ENCODE data around the gene XPR1.
"Not testable (repeated sequence)": the region's sequence is repeated elsewhere in the genome, so short reads cannot be mapped to it uniquely, and the experiment has no call there.

Gene XPR1

DNA sequence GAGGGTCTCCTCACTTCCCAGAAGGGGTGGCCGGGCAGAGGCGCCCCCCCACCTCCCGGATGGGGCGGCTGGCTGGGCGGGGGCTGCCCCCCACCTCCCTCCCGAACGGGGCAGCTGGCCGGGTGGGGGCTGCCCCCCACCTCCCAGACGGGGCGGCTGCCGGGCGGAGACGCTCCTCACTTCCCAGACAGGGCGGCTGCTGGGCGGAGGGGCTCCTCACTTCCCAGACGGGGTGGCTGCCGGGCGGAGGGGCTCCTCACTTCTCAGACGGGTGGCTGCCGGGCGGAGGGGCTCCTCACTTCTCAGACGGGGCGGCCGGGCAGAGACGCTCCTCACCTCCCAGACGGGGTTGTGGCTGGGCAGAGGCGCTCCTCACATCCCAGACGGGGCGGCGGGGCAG, 78.9 kb downstream of the XPR1 start:
- H3K27me3 Mint-ChIP-seq, H3K4me1 Mint-ChIP-seq, H3K4me3 Mint-ChIP-seq, DNase-seq, H3K27ac Mint-ChIP-seq, ATAC-seq: not testable (repeated sequence)
- H3K9me3 Mint-ChIP-seq, result peaks cover 16 to 24% of the 10 kb centered on the region in 2 donors

DNA sequence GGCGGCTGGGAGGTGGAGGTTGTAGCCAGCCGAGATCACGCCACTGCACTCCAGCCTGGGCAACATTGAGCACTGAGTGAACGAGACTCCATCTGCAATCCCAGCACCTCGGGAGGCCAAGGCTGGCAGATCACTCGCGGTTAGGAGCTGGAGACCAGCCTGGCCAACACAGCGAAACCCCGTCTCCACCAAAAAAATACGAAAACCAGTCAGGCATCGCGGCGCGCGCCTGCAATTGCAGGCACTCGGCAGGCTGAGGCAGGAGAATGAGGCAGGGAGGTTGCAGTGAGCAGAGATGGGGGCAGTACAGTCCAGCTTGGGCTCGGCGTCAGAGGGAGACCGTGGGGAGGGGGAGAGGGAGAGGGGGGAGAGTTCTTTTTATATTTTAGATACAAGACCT, 79.4 kb downstream of the XPR1 start:
- ATAC-seq, H3K27me3 Mint-ChIP-seq, DNase-seq, H3K27ac Mint-ChIP-seq, H3K4me3 Mint-ChIP-seq, H3K4me1 Mint-ChIP-seq: not testable (repeated sequence)
- H3K9me3 Mint-ChIP-seq, result peaks cover 16 to 25% of the 10 kb centered on the region in 2 donors

DNA sequence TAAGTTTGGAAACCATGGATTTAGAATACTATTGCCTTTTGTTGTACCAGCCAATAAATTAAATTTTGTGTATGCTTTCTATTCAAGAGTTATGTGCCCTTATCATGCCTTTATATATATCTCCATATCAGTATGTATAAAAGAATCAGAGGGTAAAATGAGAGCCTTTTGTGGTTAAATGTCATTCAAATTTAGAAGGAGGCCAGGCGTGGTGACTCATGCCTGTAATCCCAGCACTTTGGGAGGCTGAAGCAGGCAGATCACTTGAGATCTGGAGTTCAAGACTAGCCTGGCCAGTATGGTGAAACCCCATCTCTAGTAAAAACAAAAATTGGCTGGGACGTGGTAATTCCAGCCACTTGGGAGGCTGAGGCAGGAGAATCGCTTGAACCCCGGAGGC, 88.9 kb downstream of the XPR1 start:
- ATAC-seq, result no peak
- Mint-ChIP-seq H3K4me1 (no peaks in the 10 kb centered on the region), H3K4me3 (no peak overlapping the region), H3K27me3 (no peaks in the 10 kb centered on the region), H3K9me3 (peaks cover 0 to 6% of the 10 kb centered on the region in 2 donors), H3K27ac (no peak overlapping the region)
- DNase-seq, result no peak

DNA sequence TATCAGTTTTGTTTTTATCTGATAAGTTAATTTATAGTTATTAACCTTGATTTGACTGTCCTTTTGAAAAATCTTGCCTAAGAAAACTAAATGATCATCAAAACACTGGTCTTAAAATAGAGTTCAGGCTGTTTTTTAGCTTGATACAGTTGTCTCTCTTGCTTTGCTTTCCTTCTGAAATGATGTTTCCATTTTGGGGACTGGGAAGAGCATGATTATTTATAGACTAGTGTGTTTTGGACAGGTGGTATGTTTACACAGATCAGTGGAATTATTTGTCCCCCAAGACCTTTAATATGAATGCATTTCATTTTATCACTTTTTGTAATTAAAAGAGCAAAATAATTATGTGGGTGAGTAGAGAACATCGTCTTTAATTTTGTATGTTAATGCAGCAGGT, 90.8 kb downstream of the XPR1 start:
- Mint-ChIP-seq H3K27ac (no peak overlapping the region), H3K27me3 (no peaks in the 10 kb centered on the region), H3K4me1 (no peaks in the 10 kb centered on the region), H3K4me3 (no peak overlapping the region), H3K9me3 (peaks cover under 1 to 4% of the 10 kb centered on the region in 2 donors)
- ATAC-seq (no peak), DNase-seq (no peak)

DNA sequence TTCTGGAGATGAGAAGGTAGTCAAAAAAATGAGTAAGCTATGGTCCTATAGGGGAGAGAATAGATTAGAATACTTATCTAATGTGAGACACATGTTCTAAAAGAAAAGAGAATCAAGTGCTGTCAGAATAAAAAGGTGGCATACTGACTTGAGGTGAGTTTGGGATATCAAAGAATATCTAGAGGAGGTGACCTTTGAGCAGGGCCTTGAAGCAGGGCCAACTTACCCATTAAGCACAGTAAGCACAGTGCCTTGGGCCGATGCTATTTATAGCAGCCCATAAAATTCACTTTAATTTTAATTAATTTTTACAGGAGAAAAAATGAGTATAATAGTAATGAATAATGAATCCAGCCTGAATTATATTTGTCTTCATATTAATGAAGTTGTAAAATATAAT, 92.2 kb downstream of the XPR1 start:
- ATAC-seq (no peak), DNase-seq (no peak)
- H3K27ac Mint-ChIP-seq, result no peak overlapping the region
- H3K27me3 Mint-ChIP-seq, result no peaks in the 10 kb centered on the region
- H3K4me3 Mint-ChIP-seq, result no peak overlapping the region
- H3K4me1 Mint-ChIP-seq, result no peaks in the 10 kb centered on the region
- peaks cover 9 to 10% of the 10 kb centered on the region in 2 donors for H3K9me3 Mint-ChIP-seq

DNA sequence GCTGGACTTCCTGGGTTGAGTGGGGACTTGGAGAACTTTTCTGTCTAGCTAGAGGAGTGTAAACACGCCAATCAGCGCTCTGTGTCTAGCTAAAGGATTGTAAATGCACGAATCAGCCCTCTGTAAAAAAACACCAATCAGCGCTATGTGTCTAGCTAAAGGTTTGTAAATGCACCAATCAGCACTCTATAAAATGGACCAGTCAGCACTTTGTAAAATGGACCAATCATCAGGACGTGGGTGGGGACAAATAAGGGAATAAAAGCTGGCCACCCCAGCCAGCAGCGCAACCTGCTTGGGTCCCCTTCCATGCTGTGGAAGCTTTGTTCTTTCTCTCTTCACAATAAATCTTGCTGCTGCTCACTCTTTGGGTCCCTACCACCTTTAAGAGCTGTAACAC, 94.2 kb downstream of the XPR1 start:
- not testable (repeated sequence) for H3K27me3 Mint-ChIP-seq, ATAC-seq, H3K4me3 Mint-ChIP-seq, H3K27ac Mint-ChIP-seq, H3K4me1 Mint-ChIP-seq, DNase-seq
- peaks cover 21 to 25% of the 10 kb centered on the region in 2 donors for H3K9me3 Mint-ChIP-seq

DNA sequence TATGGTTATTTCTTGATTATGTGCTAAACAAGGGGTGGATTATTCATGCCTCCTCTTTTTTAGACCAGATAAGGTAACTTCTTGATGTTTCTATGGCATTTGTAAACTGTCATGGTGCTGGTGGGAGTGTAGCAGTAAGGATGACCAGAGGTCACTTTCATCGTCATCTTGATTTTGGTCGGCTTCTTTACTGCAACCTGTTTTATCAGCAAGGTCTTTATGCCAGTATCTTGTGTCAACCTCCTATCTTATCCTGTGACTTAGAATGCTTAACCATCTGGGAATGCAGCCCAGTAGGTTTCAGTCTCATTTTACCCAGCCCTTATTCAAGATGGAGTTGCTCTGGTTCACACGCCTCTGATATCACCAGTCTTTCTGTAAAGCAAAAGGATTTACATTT, 95.9 kb downstream of the XPR1 start:
- not testable (repeated sequence) for H3K4me3 Mint-ChIP-seq, DNase-seq, H3K27me3 Mint-ChIP-seq, ATAC-seq, H3K4me1 Mint-ChIP-seq, H3K27ac Mint-ChIP-seq
- H3K9me3 Mint-ChIP-seq, result peaks cover 31 to 36% of the 10 kb centered on the region in 2 donors

DNA sequence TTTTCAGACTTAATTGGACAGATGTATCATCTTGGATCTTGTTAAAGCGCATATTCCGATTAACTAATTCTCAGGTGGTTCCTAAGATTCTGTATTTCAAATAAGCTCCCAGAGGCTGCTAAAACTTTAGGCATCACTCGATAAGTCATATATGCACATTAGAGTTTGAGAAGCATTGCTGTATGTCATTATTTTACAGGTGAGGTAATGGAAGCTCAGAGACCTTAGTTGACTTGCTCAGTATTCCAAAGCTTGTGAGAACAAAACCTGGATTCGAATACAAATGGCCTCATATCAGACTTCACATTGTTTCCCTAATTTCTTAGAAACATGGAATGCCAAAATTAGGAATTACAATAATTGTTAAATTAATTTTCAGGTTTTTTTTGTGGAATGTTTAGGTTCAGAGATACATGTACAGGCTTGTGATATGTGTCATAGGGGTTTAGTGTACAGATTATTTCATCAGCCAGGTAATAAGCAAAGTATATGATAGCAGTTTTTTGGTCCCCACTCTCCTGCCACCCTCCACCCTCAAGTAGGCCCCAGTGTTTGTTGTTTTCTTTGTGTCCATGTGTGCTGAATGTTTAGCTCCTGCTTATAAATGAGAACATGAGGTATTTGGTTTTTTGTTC, 96.8 kb downstream of the XPR1 start:
- Mint-ChIP-seq H3K9me3 (peaks cover 39 to 45% of the 10 kb centered on the region in 2 donors), H3K4me1 (no peaks in the 10 kb centered on the region), H3K27ac (peak overlapping the region in 1 of 2 donors; percentile 82), H3K27me3 (no peaks in the 10 kb centered on the region), H3K4me3 (no peak overlapping the region)
- ATAC-seq (no peak), DNase-seq (no peak)

DNA sequence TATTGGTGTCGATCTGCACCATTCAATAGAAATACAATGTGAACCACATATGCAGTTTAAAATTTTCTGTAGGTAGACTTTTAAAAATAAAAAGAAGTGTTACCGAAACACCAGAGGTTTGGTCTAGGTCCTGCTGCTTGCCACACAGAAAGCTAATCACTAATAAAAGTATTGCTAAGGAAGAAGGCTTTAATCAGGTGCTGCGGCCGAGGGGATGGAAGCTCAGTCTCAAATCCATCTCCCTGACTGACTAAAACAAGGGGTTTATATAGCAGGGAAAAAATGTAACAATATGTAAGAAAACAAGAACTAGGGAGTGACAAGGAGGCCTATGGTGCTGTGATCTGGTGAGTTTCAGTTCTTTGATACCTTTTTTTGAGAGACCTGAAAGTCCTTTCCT, 99.3 kb downstream of the XPR1 start:
- Mint-ChIP-seq H3K4me3 (no peak overlapping the region), H3K27me3 (no peaks in the 10 kb centered on the region), H3K9me3 (peaks cover 56 to 58% of the 10 kb centered on the region in 2 donors), H3K27ac (no peak overlapping the region), H3K4me1 (no peaks in the 10 kb centered on the region)
- DNase-seq, result no peak
- no peak for ATAC-seq

DNA sequence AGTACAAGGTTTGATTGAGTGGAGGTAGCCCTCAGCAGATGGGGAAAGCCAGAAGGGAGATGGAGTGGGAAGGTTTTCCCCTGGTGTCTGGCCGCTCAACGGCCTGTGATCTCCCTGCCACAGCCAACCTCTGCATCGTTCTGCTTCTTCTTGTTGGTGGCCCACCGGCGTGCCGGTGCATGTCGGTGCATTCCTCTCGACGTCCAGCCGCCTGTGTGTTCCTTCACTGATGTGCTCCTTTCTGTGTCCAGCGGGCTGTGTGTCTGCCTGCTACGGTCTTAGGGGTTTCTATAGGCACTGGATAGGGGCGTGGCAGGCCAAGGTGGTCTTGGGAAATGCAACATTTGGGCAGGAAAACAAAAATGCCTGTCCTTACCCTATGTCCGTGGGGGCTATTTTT, 101.0 kb downstream of the XPR1 start:
- Mint-ChIP-seq H3K4me1 (no peaks in the 10 kb centered on the region), H3K27ac (no peak overlapping the region), H3K4me3 (no peak overlapping the region), H3K27me3 (no peaks in the 10 kb centered on the region), H3K9me3 (peaks cover 55 to 57% of the 10 kb centered on the region in 2 donors)
- ATAC-seq, result no peak
- no peak for DNase-seq

DNA sequence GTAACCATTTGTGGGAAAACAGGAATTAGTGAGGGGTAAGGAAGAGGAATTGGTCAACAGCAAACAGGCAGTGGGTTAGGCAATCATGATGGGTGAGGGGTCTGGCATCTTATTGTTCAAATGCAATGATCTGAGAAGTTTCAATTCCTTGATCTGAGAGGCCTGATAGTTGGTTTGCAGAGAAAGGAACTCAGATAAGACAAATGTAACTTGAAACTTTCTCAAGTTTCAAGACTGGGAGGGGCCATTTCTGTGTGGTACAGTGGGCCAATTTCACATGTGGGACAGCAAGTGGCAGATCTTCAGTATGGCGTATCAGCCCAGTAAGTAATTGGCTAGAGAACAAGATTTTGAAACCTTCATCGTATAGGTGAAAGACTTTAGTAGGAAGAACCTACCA, 102.5 kb downstream of the XPR1 start:
- H3K9me3 Mint-ChIP-seq, result peaks cover 57 to 58% of the 10 kb centered on the region in 2 donors

DNA sequence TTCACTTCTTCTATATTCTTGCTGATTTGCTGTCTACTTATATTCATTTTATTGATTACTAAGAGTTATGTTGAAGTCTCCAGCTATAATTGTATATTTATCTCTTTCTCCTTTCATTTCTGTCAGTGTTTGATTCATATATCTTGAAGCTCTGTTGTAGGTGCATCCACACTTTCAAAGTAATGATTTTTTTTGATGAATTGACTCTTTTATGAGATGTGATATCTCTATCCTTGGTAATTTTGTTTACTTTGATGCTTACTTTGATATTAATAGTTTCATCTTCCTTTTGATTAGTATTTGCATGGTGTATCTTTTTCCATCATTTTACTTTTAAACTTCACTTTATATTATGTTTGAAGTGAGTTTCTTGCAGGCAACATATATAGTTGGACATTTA, 110.8 kb downstream of the XPR1 start:
- Mint-ChIP-seq H3K27me3 (no peaks in the 10 kb centered on the region), H3K27ac (no peak overlapping the region), H3K4me3 (no peak overlapping the region), H3K9me3 (peaks cover 25 to 53% of the 10 kb centered on the region in 2 donors), H3K4me1 (no peaks in the 10 kb centered on the region)
- DNase-seq, result no peak
- no peak for ATAC-seq

More for the DNA sequence above, 102.5 kb downstream of the XPR1 start:
- H3K27ac Mint-ChIP-seq, result no peak overlapping the region
- ATAC-seq, result no peak
- DNase-seq, result no peak
- H3K27me3 Mint-ChIP-seq, result no peaks in the 10 kb centered on the region
- H3K4me1 Mint-ChIP-seq, result no peaks in the 10 kb centered on the region
- H3K4me3 Mint-ChIP-seq, result no peak overlapping the region

DNA sequence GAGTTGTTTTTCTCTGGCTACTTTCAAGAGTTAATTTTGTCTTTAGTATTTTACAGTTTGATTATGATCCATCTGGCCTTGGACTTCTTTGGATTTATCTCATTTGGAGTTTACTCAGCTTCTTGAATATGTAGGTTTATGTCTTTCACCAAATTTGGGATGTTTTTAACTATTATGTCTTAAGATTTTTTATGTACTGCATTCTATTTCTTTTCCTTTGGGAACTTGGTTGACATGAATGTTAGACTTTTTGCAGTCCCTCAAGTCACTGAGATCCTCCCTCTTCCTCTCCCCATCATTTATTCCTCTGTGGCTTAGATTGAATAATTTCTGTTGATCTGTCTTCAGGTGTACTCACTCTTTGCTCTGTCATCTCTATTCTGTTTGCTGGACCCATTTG, 112.0 kb downstream of the XPR1 start:
- no peak for DNase-seq
- Mint-ChIP-seq H3K9me3 (peaks cover 21 to 50% of the 10 kb centered on the region in 2 donors), H3K4me1 (no peaks in the 10 kb centered on the region), H3K27ac (no peak overlapping the region), H3K27me3 (no peaks in the 10 kb centered on the region), H3K4me3 (no peak overlapping the region)
- ATAC-seq, result no peak

DNA sequence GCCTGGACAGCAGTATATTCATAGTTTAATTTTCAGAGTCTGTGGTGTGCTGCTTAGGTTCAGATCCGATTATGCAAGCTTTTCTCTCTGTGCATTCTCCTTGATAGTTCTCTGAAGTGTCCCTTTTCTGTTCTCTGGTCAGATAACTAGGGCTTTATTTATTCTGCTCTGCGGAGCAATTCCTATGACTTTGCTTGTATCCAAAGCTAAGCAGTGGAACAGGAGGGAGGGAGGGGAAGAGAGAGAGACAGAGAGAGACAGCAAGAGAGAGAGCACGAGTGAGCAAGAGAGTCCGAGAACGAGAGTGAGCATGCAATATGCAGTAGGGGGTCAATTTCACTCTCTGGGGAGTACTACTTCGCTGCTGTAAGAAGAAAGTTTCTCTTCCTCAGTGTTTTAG, 113.3 kb downstream of the XPR1 start:
- H3K27me3 Mint-ChIP-seq, result no peaks in the 10 kb centered on the region
- H3K9me3 Mint-ChIP-seq, result peaks cover 21 to 45% of the 10 kb centered on the region in 2 donors
- H3K27ac Mint-ChIP-seq, result no peak overlapping the region
- no peak overlapping the region for H3K4me3 Mint-ChIP-seq
- ATAC-seq, result no peak
- H3K4me1 Mint-ChIP-seq, result no peaks in the 10 kb centered on the region
- DNase-seq, result no peak

DNA sequence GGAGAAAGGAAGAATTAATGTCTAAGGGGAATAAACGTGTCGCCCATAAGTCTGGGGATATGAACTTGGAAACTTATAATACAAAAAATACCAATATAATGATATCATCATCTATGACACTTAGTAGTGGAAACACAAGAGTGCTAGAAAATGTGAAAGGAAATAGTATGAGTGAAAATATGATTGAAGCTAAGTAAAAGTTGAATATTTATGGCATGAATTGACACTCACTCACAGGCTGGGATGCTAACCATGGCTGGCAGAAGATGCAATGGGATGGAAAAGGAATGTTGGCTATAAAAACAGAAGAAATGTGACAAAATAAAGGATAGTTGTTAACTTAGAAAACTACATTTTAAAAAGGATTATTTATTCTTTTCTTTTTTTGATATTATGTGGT, 120.1 kb downstream of the XPR1 start:
- ATAC-seq (no peak), DNase-seq (no peak)
- Mint-ChIP-seq H3K9me3 (no peaks in the 10 kb centered on the region), H3K27me3 (no peaks in the 10 kb centered on the region), H3K4me3 (no peak overlapping the region), H3K27ac (no peak overlapping the region), H3K4me1 (no peaks in the 10 kb centered on the region)

DNA sequence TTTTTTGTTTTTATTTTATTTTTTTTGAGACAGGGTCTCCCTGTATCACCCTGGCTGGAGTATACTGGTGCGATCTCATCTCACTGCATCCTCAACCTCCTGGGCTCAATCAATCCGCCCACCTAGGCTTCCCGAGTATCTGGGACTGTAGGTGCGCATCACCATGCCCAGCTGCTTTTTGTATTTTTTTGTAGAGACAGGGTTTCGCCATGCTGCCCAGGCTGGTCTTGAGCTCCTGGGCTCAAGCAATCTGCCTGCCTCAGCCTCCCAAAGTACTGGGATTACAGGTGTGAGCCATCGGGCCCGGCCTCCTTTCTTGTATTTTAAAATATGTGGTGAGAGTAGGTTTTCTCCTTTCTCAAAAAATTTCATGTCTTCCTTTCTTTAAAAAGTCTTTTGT, 122.6 kb downstream of the XPR1 start:
- H3K4me3 Mint-ChIP-seq, result no peak overlapping the region
- peaks cover 6 to 8% of the 10 kb centered on the region in 2 donors for H3K9me3 Mint-ChIP-seq
- DNase-seq (no peak), ATAC-seq (no peak)
- H3K27me3 Mint-ChIP-seq, result no peaks in the 10 kb centered on the region
- H3K4me1 Mint-ChIP-seq, result no peaks in the 10 kb centered on the region
- no peak overlapping the region for H3K27ac Mint-ChIP-seq

DNA sequence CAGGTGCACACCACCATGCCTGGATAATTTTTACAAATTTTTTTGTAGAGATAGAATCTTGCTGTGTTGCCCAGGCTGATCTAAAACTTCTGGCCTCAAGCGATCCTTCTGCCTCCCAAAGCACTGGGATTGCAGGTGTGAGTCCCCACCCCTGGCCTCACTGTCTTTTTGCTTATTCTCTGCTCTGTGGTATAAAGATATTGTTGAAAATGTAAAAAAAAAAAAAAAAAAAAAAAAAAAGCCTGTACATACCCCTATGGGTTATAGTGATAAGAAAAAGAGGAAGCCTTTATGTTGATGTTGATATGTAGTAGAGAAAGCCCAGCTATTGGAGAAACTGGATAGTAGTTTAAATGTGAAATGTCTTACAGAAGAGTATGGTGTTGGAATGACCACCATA, 125.8 kb downstream of the XPR1 start:
- Mint-ChIP-seq H3K4me1 (no peaks in the 10 kb centered on the region), H3K27me3 (no peaks in the 10 kb centered on the region), H3K4me3 (no peak overlapping the region), H3K27ac (no peak overlapping the region), H3K9me3 (peaks cover 6 to 9% of the 10 kb centered on the region in 2 donors)
- DNase-seq (no peak), ATAC-seq (no peak)

All from stimulated activated naive CD8-positive, alpha-beta T cell treated with anti-CD3 and anti-CD28 coated beads, Interleukin-15, amount 100 ng/mL, for 72 hours (primary cell).